IMR-90 (cell line): ENCODE measurements around the gene BST1.

ENCODE experiments used
- CEBPB ChIP-seq: IDR thresholded peaks from 2 replicates; pipeline ENCODE4 v1.6.1; 2012; ENCODE audit warnings: low read depth, low read length, improper control_type of control experiment
- CHD1 ChIP-seq: IDR thresholded peaks from 2 replicates; pipeline ENCODE4 v1.6.1; 2012; ENCODE audit warnings: low read depth, low read length, improper control_type of control experiment
- CTCF ChIP-seq: conservative IDR thresholded peaks from 2 replicates; pipeline ENCODE4 v1.5.1; 2012; ENCODE audit warnings: mild to moderate bottlenecking, low read depth, low read length, improper control_type of control experiment
- ELK1 ChIP-seq: fragments of 150-350 bp; IDR thresholded peaks from 2 replicates; pipeline ENCODE4 v1.6.1; 2016; ENCODE audit warnings: low read depth, mild to moderate bottlenecking, low read length, moderate library complexity, borderline replicate concordance
- FOS ChIP-seq: fragments of 150-350 bp; IDR thresholded peaks from 2 replicates; pipeline ENCODE4 v1.6.1; 2016; ENCODE audit warnings: low read depth, low read length
- MXI1 ChIP-seq: IDR thresholded peaks from 2 replicates; pipeline ENCODE4 v1.6.1; 2012; ENCODE audit warnings: low read depth, mild to moderate bottlenecking, low read length, moderate library complexity, borderline replicate concordance
- POLR2A ChIP-seq: IDR thresholded peaks from 2 replicates; pipeline ENCODE4 v1.6.1; 2012; ENCODE audit warnings: mild to moderate bottlenecking, low read depth, low read length
- RFX5 ChIP-seq: IDR thresholded peaks from 2 replicates; pipeline ENCODE4 v1.8.0; 2012; ENCODE audit warnings: low read depth, mild to moderate bottlenecking, low read length, moderate library complexity
- SMC3 ChIP-seq: fragments of 150-350 bp; IDR thresholded peaks from 2 replicates; pipeline ENCODE4 v1.6.1; 2016; ENCODE audit warnings: low read depth, mild to moderate bottlenecking, antibody characterized with exemption, low read length, moderate library complexity
- USF2 ChIP-seq: fragments of 150-350 bp; IDR thresholded peaks from 2 replicates; pipeline ENCODE4 v1.6.1; 2017; ENCODE audit warnings: mild to moderate bottlenecking, antibody characterized with exemption, low read length, low read depth

GRCh38 chr4:15706646-15707362 lies 3.9 kb downstream of the BST1 start:
- TF ChIP-seq CTCF (no peak), FOS (no peak), POLR2A (no peak), USF2 (no peak), RFX5 (no peak), CHD1 (no peak), CEBPB (0 out of 2 replicates have a peak, but pooled peaks have one; percentile 5), MXI1 (no peak), SMC3 (no peak), ELK1 (no peak)
